Measurements from ENCODE around the gene CCL23.

CCL23 gene

DNA sequence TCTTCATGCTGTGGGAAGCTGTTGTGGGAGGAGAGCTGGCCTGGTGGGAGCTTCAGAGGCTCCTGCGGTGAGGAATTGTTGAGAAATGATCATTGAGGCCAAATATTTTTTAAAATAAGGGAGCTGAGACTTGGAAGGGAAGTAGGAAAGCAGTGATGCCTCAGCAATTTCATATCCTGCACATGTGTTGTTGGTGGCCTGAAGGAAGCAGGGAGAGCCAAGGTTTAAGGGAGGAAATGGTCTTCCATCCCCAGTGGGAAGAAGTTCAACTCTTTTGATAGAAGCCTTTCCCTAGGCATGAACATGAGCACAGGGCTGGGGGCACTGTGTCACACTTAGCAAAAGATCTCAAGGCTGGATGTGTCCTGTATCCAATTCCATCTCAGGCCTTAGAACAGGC lies 31.1 kb downstream of the CCL23 start, which contains the start of gene CCL14:
TSS of gene CCL14 (minus strand) at position 87 of the 400 bp plus-strand sequence. CDS start at position 7, 80 bp downstream.
- peaks cover 40% of the 10 kb centered on the region for H3K27me3 ChIP-seq (ENCODE audit: insufficient read depth, low read length)
- no peak within 1 kb of the TSS for H2AFZ ChIP-seq (ENCODE audit: low read length, unreplicated experiment)
- no peaks in the 10 kb centered on the region for H3K79me2 ChIP-seq (ENCODE audit: control insufficient read depth, insufficient read depth, low read length, unreplicated experiment)
- H3K36me3 ChIP-seq (ENCODE audit: insufficient read depth, low read length) = no peaks in the 10 kb centered on the region
- no peaks in the 10 kb centered on the region for H3K4me1 ChIP-seq (ENCODE audit: control insufficient read depth, insufficient read depth, low read length, unreplicated experiment)
- H3K4me3 ChIP-seq (ENCODE audit: low read depth, low read length) = no peak within 1 kb of the TSS
- H3K27ac ChIP-seq (ENCODE audit: low read depth, low read length) = no peak within 1 kb of the TSS

GRCh38 chr17:35984140-35984539 lies 33.6 kb downstream of the CCL23 start:
- Histone ChIP-seq H3K4me1 (ENCODE audit: control insufficient read depth, insufficient read depth, low read length, unreplicated experiment) (no peaks in the 10 kb centered on the region), H2AFZ (ENCODE audit: low read length, unreplicated experiment) (no peak overlapping the region), H3K79me2 (ENCODE audit: control insufficient read depth, insufficient read depth, low read length, unreplicated experiment) (no peaks in the 10 kb centered on the region), H3K27me3 (ENCODE audit: insufficient read depth, low read length) (peaks cover 32% of the 10 kb centered on the region), H3K27ac (ENCODE audit: low read depth, low read length) (no peak overlapping the region), H3K4me3 (ENCODE audit: low read depth, low read length) (no peak overlapping the region), H3K36me3 (ENCODE audit: insufficient read depth, low read length) (no peaks in the 10 kb centered on the region)

DNA sequence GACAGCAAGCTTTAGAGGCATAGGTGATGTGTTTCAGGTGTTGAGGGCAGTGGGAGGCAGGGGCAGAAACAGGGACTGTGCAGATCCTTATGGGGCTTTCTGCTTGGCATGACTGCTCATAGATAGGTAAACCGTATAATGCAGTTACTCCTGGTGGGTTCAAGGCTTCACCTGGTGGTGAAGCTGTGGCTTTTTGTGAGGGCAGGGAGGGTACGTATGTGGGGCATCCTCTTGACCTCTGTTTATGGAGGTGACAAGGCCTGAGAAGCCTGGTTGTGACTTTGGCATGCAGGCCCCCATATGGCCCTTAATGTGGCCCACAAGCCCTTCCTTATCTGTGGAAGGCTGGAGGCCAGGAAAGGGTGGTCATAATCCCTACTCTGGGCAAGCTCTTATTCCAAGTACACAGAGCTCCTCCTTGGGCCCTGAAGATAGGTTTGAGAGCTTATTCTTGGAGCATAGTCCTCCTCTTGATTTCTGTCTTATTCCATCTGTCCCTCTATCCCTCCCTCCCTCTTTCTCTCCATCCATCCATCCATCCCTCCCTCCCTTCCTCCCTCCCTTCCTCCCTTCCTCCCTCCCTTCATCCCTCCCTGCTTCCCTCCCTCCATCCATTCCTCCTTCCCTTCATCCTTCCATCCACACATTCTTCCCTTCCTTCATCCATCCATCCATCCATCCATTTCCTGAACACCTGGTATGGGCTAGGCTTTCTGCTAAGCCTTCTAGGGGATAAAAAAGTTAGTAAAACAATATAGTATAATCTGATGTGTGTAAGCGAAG lies 35.2 kb downstream of the CCL23 start:
- Histone ChIP-seq H2AFZ (ENCODE audit: low read length, unreplicated experiment) (no peak overlapping the region), H3K27ac (ENCODE audit: low read depth, low read length) (no peak overlapping the region), H3K36me3 (ENCODE audit: insufficient read depth, low read length) (no peaks in the 10 kb centered on the region), H3K4me3 (ENCODE audit: low read depth, low read length) (no peak overlapping the region), H3K79me2 (ENCODE audit: control insufficient read depth, insufficient read depth, low read length, unreplicated experiment) (no peaks in the 10 kb centered on the region), H3K27me3 (ENCODE audit: insufficient read depth, low read length) (peaks cover 32% of the 10 kb centered on the region), H3K4me1 (ENCODE audit: control insufficient read depth, insufficient read depth, low read length, unreplicated experiment) (no peaks in the 10 kb centered on the region)

DNA sequence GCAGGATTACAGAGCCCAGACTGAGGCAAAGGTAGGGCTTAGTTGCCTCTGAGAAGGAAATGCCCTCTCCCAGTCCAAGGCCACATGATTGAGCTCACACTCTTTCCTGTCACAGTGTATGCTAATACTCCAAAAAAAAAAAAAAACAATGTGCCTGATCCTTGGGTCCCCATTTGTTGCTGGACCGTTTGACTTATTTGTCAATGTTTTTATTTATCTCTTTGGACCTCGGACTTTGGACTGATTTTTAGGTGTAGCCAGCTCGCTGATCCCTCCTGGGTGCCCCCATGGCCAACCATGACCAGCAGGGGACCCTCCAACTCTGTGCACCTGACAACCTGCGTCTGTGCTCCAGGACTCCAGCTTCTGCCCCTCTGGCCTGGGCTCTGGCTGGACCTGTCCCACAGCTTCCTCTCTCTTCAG lies 35.9 kb downstream of the CCL23 start:
- no peak overlapping the region for H3K4me3 ChIP-seq (ENCODE audit: low read depth, low read length)
- H3K27me3 ChIP-seq (ENCODE audit: insufficient read depth, low read length) = peaks cover 28% of the 10 kb centered on the region
- H3K36me3 ChIP-seq (ENCODE audit: insufficient read depth, low read length) = no peaks in the 10 kb centered on the region
- no peak overlapping the region for H3K27ac ChIP-seq (ENCODE audit: low read depth, low read length)
- no peaks in the 10 kb centered on the region for H3K4me1 ChIP-seq (ENCODE audit: control insufficient read depth, insufficient read depth, low read length, unreplicated experiment)
- no peak overlapping the region for H2AFZ ChIP-seq (ENCODE audit: low read length, unreplicated experiment)
- H3K79me2 ChIP-seq (ENCODE audit: control insufficient read depth, insufficient read depth, low read length, unreplicated experiment) = no peaks in the 10 kb centered on the region

- Histone ChIP-seq H2AFZ (ENCODE audit: low read length, unreplicated experiment) (no peak within 1 kb of the TSS), H3K79me2 (ENCODE audit: control insufficient read depth, insufficient read depth, low read length, unreplicated experiment) (no peaks in the 10 kb centered on the region), H3K4me1 (ENCODE audit: control insufficient read depth, insufficient read depth, low read length, unreplicated experiment) (no peaks in the 10 kb centered on the region), H3K36me3 (ENCODE audit: insufficient read depth, low read length) (no peaks in the 10 kb centered on the region), H3K27me3 (ENCODE audit: insufficient read depth, low read length) (peaks cover 22% of the 10 kb centered on the region), H3K27ac (ENCODE audit: low read depth, low read length) (no peak within 1 kb of the TSS), H3K4me3 (ENCODE audit: low read depth, low read length) (no peak within 1 kb of the TSS)
Observed at GRCh38 chr17:35981246-35981645, 36.5 kb downstream of the CCL23 start, which contains the start of gene CCL16. Gene CCL16, minus strand, starts transcription at chr17:35981497. Its CDS starts 77 bp downstream, at chr17:35981420.

DNA sequence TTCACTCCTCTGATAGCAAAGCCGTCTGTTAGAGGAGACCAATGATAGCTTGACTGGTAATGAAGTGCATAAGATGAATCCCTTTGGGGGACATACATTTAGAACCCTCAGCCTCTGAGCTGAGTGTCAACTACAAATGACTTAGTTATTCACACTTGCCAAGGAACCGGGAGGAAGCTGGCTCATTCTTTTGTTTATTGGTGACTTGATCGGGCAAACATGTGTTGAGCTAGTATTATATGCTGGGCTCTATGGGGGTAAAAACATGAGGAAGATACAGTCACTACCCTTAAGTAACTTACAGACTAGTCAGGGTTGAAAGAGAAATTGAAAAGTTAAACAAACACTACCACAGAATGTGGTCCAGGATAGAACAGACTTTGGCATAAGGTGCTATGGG lies 39.4 kb downstream of the CCL23 start:
- Histone ChIP-seq H3K27ac (ENCODE audit: low read depth, low read length) (no peak overlapping the region), H3K27me3 (ENCODE audit: insufficient read depth, low read length) (peaks cover 9% of the 10 kb centered on the region), H3K4me1 (ENCODE audit: control insufficient read depth, insufficient read depth, low read length, unreplicated experiment) (peaks cover 8% of the 10 kb centered on the region), H3K36me3 (ENCODE audit: insufficient read depth, low read length) (no peaks in the 10 kb centered on the region), H3K4me3 (ENCODE audit: low read depth, low read length) (no peak overlapping the region), H3K79me2 (ENCODE audit: control insufficient read depth, insufficient read depth, low read length, unreplicated experiment) (no peaks in the 10 kb centered on the region), H2AFZ (ENCODE audit: low read length, unreplicated experiment) (no peak overlapping the region)

GRCh38 chr17:35977509-35977908 lies 40.3 kb downstream of the CCL23 start:
- no peak overlapping the region for H3K4me3 ChIP-seq (ENCODE audit: low read depth, low read length)
- no peak overlapping the region for H3K27ac ChIP-seq (ENCODE audit: low read depth, low read length)
- H3K79me2 ChIP-seq (ENCODE audit: control insufficient read depth, insufficient read depth, low read length, unreplicated experiment) = no peaks in the 10 kb centered on the region
- H3K4me1 ChIP-seq (ENCODE audit: control insufficient read depth, insufficient read depth, low read length, unreplicated experiment) = peaks cover 13% of the 10 kb centered on the region
- no peaks in the 10 kb centered on the region for H3K36me3 ChIP-seq (ENCODE audit: insufficient read depth, low read length)
- H3K27me3 ChIP-seq (ENCODE audit: insufficient read depth, low read length) = peaks cover 7% of the 10 kb centered on the region; the same call in 1 of the 2 replicates
- no peak overlapping the region for H2AFZ ChIP-seq (ENCODE audit: low read length, unreplicated experiment)

DNA sequence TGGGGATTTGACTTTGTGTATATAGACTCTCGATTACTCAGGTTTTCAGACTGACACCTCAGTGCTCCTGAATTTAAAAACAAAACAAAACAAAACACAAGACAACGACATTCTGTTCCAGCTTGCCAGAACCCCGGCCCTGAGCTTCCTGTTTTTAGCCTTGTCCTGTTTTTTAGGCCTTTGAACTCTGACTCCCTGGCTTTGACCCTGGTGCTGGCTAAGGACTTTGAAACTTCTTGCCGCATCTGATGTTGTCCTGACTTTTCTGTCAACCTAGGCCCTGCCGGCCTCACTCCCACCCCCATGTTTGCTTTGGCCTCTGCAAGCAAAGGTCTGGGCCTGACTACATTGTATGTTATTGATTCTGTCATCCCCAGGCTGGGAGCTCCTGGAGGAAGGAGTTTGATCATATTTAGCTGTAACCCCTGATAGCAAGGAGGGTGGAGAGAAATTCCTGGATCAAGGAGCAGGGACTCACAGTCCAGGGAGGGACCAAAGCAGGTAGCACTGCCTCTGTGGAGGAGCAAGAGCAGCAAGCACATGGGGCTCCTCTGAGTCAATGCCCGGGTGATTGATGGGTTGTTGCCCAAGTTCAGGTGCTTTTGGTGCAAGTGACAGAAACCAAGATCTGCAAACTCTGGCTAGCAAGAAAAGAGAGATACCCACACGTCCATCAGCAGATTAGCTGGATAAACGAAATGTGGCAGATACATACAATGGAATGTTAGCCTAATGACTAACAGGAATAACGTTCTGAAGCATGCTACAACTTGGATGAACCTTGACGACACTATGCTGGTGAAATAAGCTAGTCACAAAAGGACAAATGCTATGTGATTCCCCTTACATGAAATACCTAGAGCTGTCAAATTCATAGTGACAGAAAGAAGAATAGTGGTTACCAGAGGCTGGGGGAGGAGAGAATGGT lies 44.2 kb downstream of the CCL23 start:
- Histone ChIP-seq H3K36me3 (ENCODE audit: insufficient read depth, low read length) (no peaks in the 10 kb centered on the region), H3K27me3 (ENCODE audit: insufficient read depth, low read length) (no peaks in the 10 kb centered on the region), H3K4me3 (ENCODE audit: low read depth, low read length) (no peak overlapping the region), H2AFZ (ENCODE audit: low read length, unreplicated experiment) (peak overlapping the region; percentile 90), H3K4me1 (ENCODE audit: control insufficient read depth, insufficient read depth, low read length, unreplicated experiment) (peaks cover 13% of the 10 kb centered on the region), H3K79me2 (ENCODE audit: control insufficient read depth, insufficient read depth, low read length, unreplicated experiment) (no peaks in the 10 kb centered on the region), H3K27ac (ENCODE audit: low read depth, low read length) (peak overlapping the region; percentile 11)

DNA sequence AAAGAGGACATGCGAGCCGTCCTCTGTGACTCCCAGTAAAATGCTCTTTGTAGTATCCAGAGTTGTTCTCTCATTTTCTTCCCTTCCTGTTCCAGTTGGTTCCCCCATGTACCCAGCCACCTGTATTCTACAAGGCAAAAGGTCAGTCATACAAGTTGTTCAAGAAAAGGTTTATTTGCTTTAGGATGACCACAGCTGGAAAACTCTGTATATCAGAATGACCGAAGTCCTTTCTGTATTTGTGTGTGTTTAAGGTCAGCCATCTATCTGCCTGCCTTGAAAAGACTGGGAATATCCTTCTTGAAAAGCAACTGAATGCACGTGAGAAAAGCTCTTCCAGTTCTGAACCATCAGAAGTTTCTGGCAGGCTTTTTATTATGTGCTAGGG lies 44.8 kb downstream of the CCL23 start:
- H3K36me3 ChIP-seq (ENCODE audit: insufficient read depth, low read length) = no peaks in the 10 kb centered on the region
- H3K79me2 ChIP-seq (ENCODE audit: control insufficient read depth, insufficient read depth, low read length, unreplicated experiment) = no peaks in the 10 kb centered on the region
- H3K4me3 ChIP-seq (ENCODE audit: low read depth, low read length) = no peak overlapping the region
- peak overlapping the region; percentile 90 for H2AFZ ChIP-seq (ENCODE audit: low read length, unreplicated experiment)
- H3K27ac ChIP-seq (ENCODE audit: low read depth, low read length) = peak overlapping the region; percentile 11
- H3K4me1 ChIP-seq (ENCODE audit: control insufficient read depth, insufficient read depth, low read length, unreplicated experiment) = peaks cover 13% of the 10 kb centered on the region
- no peaks in the 10 kb centered on the region for H3K27me3 ChIP-seq (ENCODE audit: insufficient read depth, low read length)

GRCh38 chr17:35972535-35972934 lies 45.2 kb downstream of the CCL23 start:
- peaks cover 13% of the 10 kb centered on the region for H3K4me1 ChIP-seq (ENCODE audit: control insufficient read depth, insufficient read depth, low read length, unreplicated experiment)
- H3K27ac ChIP-seq (ENCODE audit: low read depth, low read length) = no peak overlapping the region
- no peak overlapping the region for H2AFZ ChIP-seq (ENCODE audit: low read length, unreplicated experiment)
- H3K27me3 ChIP-seq (ENCODE audit: insufficient read depth, low read length) = no peaks in the 10 kb centered on the region
- H3K36me3 ChIP-seq (ENCODE audit: insufficient read depth, low read length) = no peaks in the 10 kb centered on the region
- no peak overlapping the region for H3K4me3 ChIP-seq (ENCODE audit: low read depth, low read length)
- no peaks in the 10 kb centered on the region for H3K79me2 ChIP-seq (ENCODE audit: control insufficient read depth, insufficient read depth, low read length, unreplicated experiment)

Measured in ACC112 (cell line).